MM.1S (cell line): Measurements from ENCODE around the gene TRPM8.

Experiments used
- CTCF ChIP-seq: fragments of 300-600 bp; sonication (generic); IDR thresholded peaks from 2 replicates; pipeline ENCODE4 v1.5.1; 2016; ENCODE audit warnings: antibody characterized with exemption, low read length, mixed read lengths
- EZH2phosphoT487 ChIP-seq: fragments of 300-600 bp; sonication (generic); IDR thresholded peaks from 2 replicates; pipeline ENCODE4 v1.6.1; 2018; ENCODE audit warnings: antibody characterized with exemption, low read length

- no peak for TF ChIP-seq CTCF
- no peak for TF ChIP-seq EZH2phosphoT487
These were observed 105.3 kb downstream of the TRPM8 start for GRCh38 chr2:234022424-234022823.
